PFSK-1 (cell line): ENCODE measurements around the gene TEX10.

ENCODE experiments used
- FOXP2 ChIP-seq: optimal IDR thresholded peaks from 2 replicates; pipeline ENCODE3; 2011; ENCODE audit warnings: borderline replicate concordance, control low read depth, inconsistent platforms; ENCODE audit not compliant: insufficient read depth; ENCODE audit errors: extremely low read length, extremely low read depth
- POLR2AphosphoS5 ChIP-seq: IDR thresholded peaks from 2 replicates; pipeline ENCODE4 v1.6.1; 2012; ENCODE audit warnings: low read depth, mild to moderate bottlenecking, control low read depth, low read length, moderate library complexity
- SIN3A ChIP-seq: IDR thresholded peaks from 2 replicates; pipeline ENCODE4 v1.6.1; 2012; ENCODE audit warnings: mild to moderate bottlenecking, low read length, moderate library complexity, borderline replicate concordance; ENCODE audit not compliant: insufficient read depth
- TAF1 ChIP-seq: IDR thresholded peaks from 2 replicates; pipeline ENCODE4 v1.6.1; 2012; ENCODE audit warnings: low read length, control low read depth, borderline replicate concordance; ENCODE audit not compliant: insufficient read depth
- TF ChIP-seq, protein P1 (sequence below), 2 experiments: IDR thresholded peaks; 2 replicates each; pipeline versions ENCODE4 v1.6.1 to v1.8.0; 2011 to 2012; ENCODE audit warnings: low read depth in 2 of 2, low read length in 2 of 2, control low read depth in 1 of 2, inconsistent platforms in 1 of 2, mild to moderate bottlenecking in 1 of 2, moderate library complexity in 1 of 2; ENCODE audit not compliant: insufficient read depth in 1 of 2

TEX10 gene

DNA sequence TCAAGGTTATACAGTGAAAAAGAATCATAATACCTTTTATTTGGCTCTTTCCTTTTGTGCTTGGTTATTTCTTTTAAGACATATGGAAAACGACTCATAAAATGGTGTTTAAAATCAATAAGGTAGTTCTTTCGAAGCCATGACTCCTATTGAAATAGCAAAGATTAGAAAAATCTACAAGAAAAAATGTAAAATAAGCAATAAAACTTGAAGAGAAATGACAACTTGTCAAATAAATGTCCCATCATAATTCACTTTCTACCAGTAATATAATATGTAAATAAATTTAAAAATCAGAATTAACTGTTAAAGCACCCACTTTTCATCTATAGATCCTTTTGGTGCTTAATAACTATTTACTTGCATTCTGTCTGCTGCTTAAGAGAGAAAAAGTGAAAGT is 12.5 kb downstream of the TEX10 start:
- no peak for TF ChIP-seq POLR2AphosphoS5
- no peak for TF ChIP-seq SIN3A
- TF ChIP-seq, protein P1, sequence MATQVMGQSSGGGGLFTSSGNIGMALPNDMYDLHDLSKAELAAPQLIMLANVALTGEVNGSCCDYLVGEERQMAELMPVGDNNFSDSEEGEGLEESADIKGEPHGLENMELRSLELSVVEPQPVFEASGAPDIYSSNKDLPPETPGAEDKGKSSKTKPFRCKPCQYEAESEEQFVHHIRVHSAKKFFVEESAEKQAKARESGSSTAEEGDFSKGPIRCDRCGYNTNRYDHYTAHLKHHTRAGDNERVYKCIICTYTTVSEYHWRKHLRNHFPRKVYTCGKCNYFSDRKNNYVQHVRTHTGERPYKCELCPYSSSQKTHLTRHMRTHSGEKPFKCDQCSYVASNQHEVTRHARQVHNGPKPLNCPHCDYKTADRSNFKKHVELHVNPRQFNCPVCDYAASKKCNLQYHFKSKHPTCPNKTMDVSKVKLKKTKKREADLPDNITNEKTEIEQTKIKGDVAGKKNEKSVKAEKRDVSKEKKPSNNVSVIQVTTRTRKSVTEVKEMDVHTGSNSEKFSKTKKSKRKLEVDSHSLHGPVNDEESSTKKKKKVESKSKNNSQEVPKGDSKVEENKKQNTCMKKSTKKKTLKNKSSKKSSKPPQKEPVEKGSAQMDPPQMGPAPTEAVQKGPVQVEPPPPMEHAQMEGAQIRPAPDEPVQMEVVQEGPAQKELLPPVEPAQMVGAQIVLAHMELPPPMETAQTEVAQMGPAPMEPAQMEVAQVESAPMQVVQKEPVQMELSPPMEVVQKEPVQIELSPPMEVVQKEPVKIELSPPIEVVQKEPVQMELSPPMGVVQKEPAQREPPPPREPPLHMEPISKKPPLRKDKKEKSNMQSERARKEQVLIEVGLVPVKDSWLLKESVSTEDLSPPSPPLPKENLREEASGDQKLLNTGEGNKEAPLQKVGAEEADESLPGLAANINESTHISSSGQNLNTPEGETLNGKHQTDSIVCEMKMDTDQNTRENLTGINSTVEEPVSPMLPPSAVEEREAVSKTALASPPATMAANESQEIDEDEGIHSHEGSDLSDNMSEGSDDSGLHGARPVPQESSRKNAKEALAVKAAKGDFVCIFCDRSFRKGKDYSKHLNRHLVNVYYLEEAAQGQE (IDR thresholded peaks at IDR 0.05; ENCODE audit: insufficient read depth in 1 of 2, low read depth in 2 of 2, low read length in 2 of 2), result no peak
- no peak for TF ChIP-seq FOXP2
- TF ChIP-seq TAF1, result no peak

DNA sequence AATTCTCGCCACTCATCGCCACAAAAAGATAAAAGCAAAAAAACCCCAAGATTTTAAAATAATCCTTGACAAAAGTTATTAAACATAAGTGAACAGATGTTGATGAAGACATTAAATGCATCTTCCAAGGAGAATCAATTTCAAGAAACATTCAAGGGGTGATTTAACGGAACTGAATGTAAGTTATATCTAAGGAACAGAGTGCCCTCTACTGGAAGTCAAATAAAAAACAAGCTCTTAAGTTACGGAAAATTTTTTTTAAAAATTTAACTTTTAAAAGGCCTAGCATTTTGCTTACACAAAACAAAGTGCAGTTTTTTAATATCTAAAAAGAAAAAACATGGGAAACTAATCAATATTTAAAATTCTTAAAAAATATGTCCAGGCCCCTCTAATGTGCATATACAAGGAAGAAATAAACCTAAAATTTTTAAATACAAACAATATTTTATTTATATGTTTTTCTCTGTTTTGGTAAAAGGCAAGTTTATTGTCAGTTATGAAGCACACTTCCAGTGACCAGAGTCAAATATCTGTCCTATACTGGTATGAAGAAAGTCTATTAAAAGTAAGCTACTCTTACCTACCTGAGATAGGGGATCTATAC is 28.0 kb downstream of the TEX10 start:
- TF ChIP-seq, protein P1 (IDR thresholded peaks at IDR 0.05; ENCODE audit: insufficient read depth in 1 of 2, low read depth in 2 of 2, low read length in 2 of 2), result no peak
- no peak for TF ChIP-seq FOXP2
- no peak for TF ChIP-seq POLR2AphosphoS5
- no peak for TF ChIP-seq SIN3A
- TF ChIP-seq TAF1, result no peak

GRCh38 chr9:100322954-100323536 is 29.7 kb downstream of the TEX10 start:
- TF ChIP-seq, protein P1 (IDR thresholded peaks at IDR 0.05; ENCODE audit: insufficient read depth in 1 of 2, low read depth in 2 of 2, low read length in 2 of 2), result no peak
- TF ChIP-seq POLR2AphosphoS5, result no peak
- no peak for TF ChIP-seq FOXP2
- TF ChIP-seq SIN3A, result no peak
- no peak for TF ChIP-seq TAF1

GRCh38 chr9:100317706-100318105 is 35.0 kb downstream of the TEX10 start:
- TF ChIP-seq TAF1, result no peak
- TF ChIP-seq, protein P1 (IDR thresholded peaks at IDR 0.05; ENCODE audit: insufficient read depth in 1 of 2, low read depth in 2 of 2, low read length in 2 of 2), result no peak

GRCh38 chr9:100315561-100315960 is 37.2 kb downstream of the TEX10 start:
- TF ChIP-seq FOXP2, result no peak
- TF ChIP-seq TAF1, result no peak
- TF ChIP-seq, protein P1 (IDR thresholded peaks at IDR 0.05; ENCODE audit: insufficient read depth in 1 of 2, low read depth in 2 of 2, low read length in 2 of 2), result no peak
- no peak for TF ChIP-seq POLR2AphosphoS5
- no peak for TF ChIP-seq SIN3A
